Occipital lobe (tissue), 2 donors: ENCODE measurements around the gene UGT1A6. TPM values are rescaled to one million over a fixed set of nuclear protein-coding genes. Genes with fewer than 3 reads are reported as not detected.

Experiments
- DNase-seq: peaks from one replicate; lab custom pipeline; 2025; lab: John Stamatoyannopoulos, UW
- total RNA-seq: library from RNA; depleted of rRNA; stranded (reverse); fragments of >200 nt; gene quantifications from one replicate; pipeline ENCODE4 v1.2.3, GENCODE V29; 2014

The UGT1A6 gene
- total RNA-seq, 1 donor from 2014 or later = not detected

DNA sequence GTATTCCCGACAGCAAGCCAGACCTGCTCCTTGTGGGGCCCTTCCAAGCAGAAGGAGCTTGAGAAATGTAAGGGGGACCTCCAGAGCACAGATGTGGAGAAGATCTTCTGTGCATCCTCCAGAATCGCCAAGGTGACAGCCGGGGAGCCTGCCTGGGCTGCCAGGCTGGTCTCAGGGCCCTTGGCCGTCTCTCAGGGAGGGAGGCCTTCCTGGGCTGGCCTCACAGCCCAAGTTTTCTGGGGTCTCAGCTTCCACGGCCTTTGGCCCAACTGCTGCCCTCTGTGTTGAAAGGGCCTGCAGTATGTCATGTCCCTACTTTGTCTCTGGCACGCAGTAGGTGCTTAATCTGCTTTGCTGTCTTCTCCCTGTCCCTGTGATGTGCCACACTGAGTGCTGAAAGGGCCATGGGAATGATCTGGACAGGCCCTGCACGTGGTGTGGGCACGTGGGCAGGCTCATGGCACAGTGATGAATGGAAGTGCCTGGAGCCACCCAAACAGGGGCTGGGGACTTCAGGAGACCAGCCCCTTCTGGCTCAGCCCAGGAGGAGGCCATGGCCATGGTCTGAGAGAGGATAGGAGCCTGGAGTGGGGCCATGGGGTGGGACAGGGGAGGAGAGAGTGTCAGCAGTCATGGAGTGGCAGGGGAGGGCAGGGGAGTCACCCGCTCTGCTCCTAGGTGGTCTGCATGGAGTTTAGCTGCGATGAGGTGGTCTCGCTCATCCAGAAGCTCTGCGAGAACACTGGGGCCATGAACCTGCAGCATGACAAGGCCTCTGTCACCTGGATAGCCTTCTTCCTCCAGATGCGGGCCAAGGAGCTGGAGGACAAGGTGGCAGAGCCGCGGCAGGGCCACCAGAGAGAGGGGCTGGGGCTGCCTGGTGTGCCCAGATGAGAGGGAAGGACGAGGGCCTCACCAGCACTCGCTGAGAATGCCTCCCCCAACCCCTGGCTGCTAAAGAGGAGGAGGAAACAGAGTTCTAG is 126.2 kb downstream of the UGT1A6 start:
- no peak for DNase-seq

GRCh38 chr2:233819884-233820773 is 127.4 kb downstream of the UGT1A6 start:
- DNase-seq = no peak

DNA sequence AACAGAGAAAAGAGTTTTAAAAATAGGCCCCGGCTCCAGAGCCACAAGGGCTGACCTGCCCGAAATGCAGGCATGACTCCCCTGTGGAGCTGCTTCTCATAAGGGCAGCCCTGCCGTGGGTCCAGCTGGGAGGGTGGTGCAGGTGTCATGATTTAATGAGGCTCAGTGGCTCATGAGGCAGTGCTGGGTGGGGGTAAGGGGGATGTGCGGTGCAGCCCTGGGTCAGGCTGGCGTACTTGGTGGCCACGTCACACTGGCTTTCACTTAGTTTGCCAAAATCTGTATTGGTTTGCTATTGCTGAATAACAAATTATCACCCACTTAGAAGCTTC is 128.1 kb downstream of the UGT1A6 start:
- DNase-seq = no peak

GRCh38 chr2:233821196-233821595 is 128.5 kb downstream of the UGT1A6 start:
- DNase-seq = no peak

DNA sequence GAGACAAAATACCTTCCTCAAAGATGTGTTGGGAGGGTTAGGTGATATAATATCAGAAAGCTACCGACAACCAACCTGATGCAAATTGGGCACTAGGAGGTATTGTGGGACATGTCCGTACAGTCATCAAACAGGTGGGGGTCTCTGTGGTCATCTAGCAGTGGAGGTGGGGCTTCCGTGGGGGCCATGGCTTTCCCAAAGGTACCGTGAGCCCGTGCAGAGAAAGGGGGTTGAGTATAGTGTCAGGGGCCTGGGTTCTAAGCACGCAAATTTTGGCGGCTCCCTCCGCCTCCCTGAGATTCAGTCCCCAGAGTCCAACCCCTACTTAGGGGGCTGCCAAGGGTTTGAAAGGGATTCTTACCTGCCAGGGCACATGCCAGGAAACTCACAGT is 129.0 kb downstream of the UGT1A6 start:
- DNase-seq = no peak

DNA sequence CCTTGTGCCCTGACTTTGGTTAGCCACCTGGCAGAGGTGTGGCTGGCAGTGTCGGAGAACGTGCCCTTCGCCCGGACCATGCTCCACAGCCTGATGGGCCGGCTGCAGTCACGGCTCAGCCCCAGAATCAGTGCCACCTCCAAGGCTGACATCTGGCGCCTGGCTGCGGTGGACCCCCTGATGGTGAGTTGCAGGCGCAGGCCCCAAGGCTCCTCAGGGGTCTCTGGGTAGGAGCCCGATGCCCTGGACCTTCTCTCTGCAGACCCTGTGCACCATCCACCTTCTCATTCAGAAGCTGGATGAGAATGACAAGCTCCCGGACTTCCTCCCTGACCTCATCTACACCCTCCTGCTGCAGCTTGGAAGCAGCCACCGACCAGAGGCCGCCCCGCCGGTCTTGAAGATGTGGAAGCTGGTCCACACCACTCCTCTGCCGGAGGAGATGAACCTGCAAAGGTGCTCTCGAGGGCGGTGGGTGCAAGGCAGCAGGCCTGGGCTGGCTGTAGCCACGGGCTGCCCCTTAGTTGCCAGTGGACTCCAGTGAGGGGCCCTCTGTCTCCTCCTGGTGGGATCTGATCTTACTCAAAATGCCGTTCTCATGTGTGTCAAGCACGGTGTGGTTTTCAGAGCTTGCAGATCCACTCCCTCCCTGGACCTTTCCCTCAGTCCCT is 129.5 kb downstream of the UGT1A6 start:
- no peak for DNase-seq

Other genes with a start within 250 kb of the UGT1A6 start
- gene USP40, start 126.1 kb upstream of the UGT1A6 start, total RNA-seq = 14.7 TPM
- gene UGT1A8, start 75.3 kb upstream of the UGT1A6 start, total RNA-seq = not detected
- not detected for gene UGT1A10, start 56.4 kb upstream of the UGT1A6 start, total RNA-seq
- not detected for gene UGT1A9, start 21.0 kb upstream of the UGT1A6 start, total RNA-seq
- not detected for gene UGT1A7, start 11.0 kb upstream of the UGT1A6 start, total RNA-seq
- gene UGT1A5, start 20.0 kb downstream of the UGT1A6 start, total RNA-seq = not detected
- not detected for gene UGT1A4, start 25.8 kb downstream of the UGT1A6 start, total RNA-seq
- not detected for gene UGT1A3, start 36.2 kb downstream of the UGT1A6 start, total RNA-seq
- gene UGT1A1, start 67.4 kb downstream of the UGT1A6 start, total RNA-seq = not detected
- not detected for gene MROH2A, start 85.4 kb downstream of the UGT1A6 start, total RNA-seq
- 1.9 TPM for gene HJURP, start 161.6 kb downstream of the UGT1A6 start, total RNA-seq
- 0.47 TPM for gene TRPM8, start 224.5 kb downstream of the UGT1A6 start, total RNA-seq